C4-2B (cell line): ENCODE results near the gene HS3ST2.

Experiments used
- H3K27ac ChIP-seq: fragments of 450-650 bp; 2 replicates; pipeline ENCODE4 v1.5.1; 2017
- CTCF ChIP-seq: fragments of 450-650 bp; conservative IDR thresholded peaks from 2 replicates; pipeline ENCODE4 v1.5.1; 2017; ENCODE audit warnings: mild to moderate bottlenecking
- ZFX ChIP-seq: fragments of 450-650 bp; IDR thresholded peaks from 2 replicates; pipeline ENCODE4 v1.6.1; 2017

HS3ST2 gene

DNA sequence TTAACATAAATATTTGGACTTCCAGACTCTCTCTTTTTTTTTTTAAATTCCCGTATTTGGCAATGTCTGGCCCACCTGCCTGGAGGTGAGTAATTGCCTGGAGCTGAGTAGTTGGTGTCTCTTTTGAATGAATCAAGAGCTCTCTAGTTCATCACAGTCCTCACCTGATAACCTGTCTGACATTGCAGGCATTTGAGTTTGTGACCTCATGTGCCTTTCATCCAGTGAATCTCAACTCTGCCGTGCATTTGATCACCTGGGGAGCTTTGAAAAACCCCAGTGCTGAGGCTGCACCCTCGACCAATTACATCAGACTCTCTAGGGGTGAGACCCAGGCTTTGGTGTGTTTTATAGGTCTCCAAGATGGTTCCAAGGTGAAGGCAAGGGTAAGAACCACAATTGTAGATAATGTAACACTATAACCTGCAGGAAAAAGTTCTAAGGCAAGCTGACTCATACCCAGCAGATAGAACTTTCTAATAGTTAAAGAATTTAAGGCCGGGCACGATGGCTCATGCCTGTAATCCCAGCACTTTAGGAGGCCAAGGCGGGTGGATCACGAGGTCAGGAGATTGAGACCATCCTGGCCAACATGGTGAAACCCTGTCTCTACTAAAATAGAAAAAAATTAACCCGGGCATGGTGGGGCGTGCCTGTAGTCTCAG, 24.5 kb upstream of the HS3ST2 start:
- no peak for TF ChIP-seq ZFX
- TF ChIP-seq CTCF = no peak
- no peak overlapping the region for H3K27ac ChIP-seq

DNA sequence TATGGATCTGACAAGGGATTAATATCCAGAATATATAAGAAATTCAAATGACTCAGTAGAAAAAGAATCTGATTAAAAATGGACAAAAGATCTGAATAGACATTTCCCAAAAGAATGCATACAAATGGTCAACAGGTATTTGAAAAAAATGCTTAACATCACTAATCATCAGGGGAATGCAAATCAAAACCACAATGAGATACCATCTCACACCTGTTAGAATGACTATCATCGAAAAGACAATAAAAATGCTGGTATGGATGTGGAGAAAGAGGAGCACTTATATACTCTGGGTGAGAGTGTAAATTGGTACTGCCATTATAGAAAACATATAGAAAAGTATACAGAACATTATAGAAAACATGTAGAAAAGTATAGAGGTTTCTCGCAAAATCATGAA, 16.4 kb upstream of the HS3ST2 start:
- no peak overlapping the region for H3K27ac ChIP-seq
- no peak for TF ChIP-seq CTCF
- no peak for TF ChIP-seq ZFX

DNA sequence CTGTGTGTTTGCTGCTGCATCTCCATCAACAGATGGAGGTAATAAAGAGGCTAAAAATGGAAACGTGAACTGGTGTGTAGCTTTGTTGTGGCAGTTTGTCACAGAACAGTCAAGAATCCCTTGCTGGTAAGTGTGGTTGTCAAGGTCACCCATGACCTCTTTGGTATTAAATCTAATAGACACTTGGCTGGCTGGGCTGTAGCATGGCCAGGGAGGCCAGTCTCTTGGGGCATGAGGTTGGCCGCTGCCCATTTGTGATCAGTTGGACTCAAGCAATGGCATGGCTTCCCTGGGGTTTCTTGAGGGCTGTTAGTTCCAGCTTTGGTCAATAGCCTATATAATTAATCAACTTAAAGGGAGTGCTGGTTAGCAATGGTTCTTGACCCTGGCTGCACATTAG, 14.8 kb upstream of the HS3ST2 start:
- TF ChIP-seq CTCF = no peak
- no peak overlapping the region for H3K27ac ChIP-seq

GRCh38 chr16:22804893-22805292, 9.1 kb upstream of the HS3ST2 start:
- H3K27ac ChIP-seq = no peak overlapping the region
- TF ChIP-seq CTCF (no peak), ZFX (no peak)

DNA sequence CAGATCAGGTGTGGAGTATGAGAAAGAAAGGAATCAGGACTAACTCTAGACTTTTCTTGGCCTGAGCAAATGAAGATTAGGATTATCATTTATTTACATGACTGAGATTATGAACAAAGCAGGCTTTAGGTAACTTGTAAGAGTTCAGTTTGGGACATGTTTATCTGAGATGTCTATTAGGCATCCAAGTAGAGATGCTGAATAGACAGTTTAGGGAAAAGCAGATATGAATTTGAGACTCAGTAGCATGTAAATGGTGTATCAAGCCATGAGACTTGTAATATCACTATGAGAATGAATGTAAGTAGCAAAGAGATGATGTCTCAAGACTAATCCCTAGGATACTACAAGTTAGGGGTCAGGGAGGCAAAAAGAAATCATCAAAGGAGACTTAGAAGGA, 8.6 kb upstream of the HS3ST2 start:
- TF ChIP-seq ZFX (no peak), CTCF (no peak)
- no peak overlapping the region for H3K27ac ChIP-seq

DNA sequence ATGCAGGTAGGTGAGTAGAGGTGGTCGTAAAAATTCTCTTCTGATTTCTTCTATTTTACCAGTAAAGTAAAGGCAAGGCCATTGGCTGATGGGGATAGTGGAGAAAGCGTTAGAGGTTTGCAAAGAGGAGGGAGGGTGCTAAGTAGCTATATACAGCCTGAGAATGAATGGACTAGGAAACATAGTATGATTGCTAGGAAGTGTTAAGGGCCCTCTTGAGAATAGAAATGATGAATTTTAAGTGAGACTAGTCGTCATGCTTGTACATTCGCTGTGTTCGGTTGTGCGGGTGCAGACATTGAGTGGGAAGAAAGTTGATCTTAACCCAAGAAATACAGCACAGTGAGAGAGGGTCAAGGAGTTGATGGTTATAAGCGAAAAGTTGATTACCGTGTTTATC, 7.2 kb upstream of the HS3ST2 start:
- TF ChIP-seq ZFX (no peak), CTCF (no peak)
- no peak overlapping the region for H3K27ac ChIP-seq

DNA sequence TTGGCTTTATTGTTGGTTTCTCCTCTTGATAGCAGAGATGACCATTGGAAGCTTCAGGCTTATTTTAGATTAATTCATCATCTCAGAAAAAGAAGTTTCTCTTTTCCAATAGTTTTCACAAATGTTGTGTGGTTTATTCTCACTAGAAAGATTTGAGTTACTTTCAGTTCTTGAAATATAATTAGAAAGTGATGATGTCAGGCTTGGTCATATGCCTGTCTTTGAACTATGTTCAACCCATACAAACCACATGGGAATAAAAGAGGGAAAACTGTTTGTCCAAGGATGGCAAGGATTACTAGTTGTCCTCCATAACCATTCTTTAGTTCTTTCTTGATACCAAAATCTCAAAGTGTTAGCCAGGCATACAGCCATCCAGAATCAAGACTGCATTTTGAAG, 3.7 kb upstream of the HS3ST2 start:
- no peak for TF ChIP-seq CTCF
- no peak for TF ChIP-seq ZFX
- no peak overlapping the region for H3K27ac ChIP-seq
